Activated CD8-positive, alpha-beta memory T cell treated with anti-CD3 and anti-CD28 coated beads, Interleukin-2, amount 50 U/mL, for 1 hour (primary cell): Measurements from ENCODE around the gene BCL3.
A peak's percentile ranks its signal among the peaks of the same experiment; 100 is the strongest.
"Not testable (repeated sequence)": the region's sequence is repeated elsewhere in the genome, so short reads cannot be mapped to it uniquely, and the experiment has no call there.

Experiments
- DNase-seq: peaks from one replicate; pipeline ENCODE4 v3.0.0-alpha.2; 2020; ENCODE audit errors: extremely low read depth

Gene BCL3

GRCh38 chr19:44721369-44721768, 27.1 kb upstream of the BCL3 start:
- not testable (repeated sequence) for DNase-seq

GRCh38 chr19:44722131-44723121, 26.1 kb upstream of the BCL3 start:
- no peak for DNase-seq

GRCh38 chr19:44723299-44723951, 25.1 kb upstream of the BCL3 start:
- no peak for DNase-seq

DNA sequence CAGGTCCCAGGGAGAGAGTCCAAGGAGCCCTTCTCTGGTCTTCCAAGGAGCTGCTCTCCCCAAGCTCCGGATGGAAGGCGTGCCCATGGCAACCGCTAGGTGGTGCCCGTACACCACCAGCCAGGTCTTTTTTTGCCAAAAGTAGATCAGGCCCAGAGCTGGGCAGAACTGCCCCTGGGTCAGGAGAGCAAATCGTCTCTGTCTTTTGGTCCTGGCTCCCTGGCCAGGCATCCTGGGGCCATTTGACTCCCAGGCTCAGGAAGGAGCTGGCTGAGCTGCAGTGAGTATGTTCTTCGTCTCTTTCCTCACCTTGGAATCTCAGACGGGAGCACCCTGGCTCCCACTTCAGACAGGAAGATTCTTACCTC, 24.6 kb upstream of the BCL3 start:
- peak; percentile 38 for DNase-seq

DNA sequence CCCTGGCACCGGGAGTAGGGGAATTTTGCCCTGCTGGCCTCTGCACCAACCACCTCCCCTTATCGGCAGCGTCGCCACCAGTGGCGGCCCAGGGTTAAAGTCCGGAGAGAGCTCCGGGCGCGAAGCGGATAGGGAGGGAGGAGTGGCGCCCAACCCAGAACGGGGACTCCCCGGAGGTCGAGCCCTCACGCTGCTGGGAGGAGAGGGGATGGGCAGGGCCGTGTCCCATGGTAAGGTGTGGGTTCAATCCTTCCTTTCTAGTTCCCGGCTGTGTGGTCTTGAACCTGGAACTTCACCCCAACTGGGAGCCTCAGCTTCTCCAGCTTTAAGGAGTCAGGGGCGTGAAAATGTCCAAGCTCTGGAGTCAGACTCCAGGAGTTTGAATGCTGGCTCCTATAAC, 23.3 kb upstream of the BCL3 start:
- DNase-seq: no peak

GRCh38 chr19:44725684-44726083, 22.8 kb upstream of the BCL3 start:
- no peak for DNase-seq

GRCh38 chr19:44726465-44726864, 22.0 kb upstream of the BCL3 start:
- DNase-seq: no peak

GRCh38 chr19:44728178-44728577, 20.3 kb upstream of the BCL3 start:
- no peak for DNase-seq

DNA sequence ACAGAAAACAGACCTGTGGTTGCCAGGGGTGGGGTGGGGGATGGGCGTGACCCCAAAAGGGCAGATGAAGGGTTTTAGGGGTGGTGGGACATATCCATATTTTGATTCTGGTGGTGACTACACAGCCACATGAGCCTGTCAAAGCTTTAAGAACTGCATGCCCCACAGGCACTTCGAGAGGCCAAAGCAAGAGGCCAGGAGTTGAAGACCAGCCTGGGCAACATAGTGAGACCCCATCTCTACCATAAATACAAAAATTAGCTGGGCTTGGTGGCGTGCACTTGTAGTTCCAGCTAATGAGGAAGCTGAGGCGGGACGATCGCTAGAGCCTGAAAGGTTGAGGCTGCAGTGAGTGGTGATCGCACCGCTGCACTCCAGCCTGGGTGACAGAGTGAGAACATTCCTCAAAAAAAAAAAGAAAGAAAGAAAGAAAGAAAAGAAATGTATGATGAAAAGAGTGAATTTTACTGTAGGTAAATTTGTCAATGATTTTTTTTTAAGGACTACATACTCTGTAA, 18.9 kb upstream of the BCL3 start:
- DNase-seq: no peak

- no peak for DNase-seq
Observed at GRCh38 chr19:44731081-44731480, 17.4 kb upstream of the BCL3 start.

DNA sequence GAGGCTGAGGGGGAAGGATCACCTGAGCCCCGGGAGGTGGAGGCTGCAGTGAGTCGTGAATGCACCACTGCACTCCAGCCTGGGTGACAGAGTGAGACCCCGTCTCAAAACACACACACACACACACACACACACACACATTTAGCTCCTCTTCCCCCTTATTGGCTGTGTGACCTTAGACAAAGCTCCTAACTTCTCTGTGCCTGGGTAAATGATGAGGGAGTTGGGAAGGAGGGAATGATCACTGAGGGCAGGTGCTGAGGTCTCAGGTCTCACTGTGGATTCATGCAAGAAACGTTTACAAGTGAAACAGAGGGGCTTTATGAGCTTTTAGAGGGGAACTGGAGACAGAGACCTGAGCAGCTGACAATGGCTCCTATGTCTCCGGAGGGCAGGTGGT, 16.9 kb upstream of the BCL3 start:
- DNase-seq: no peak

GRCh38 chr19:44732235-44733014, 16.1 kb upstream of the BCL3 start:
- DNase-seq: no peak

GRCh38 chr19:44734357-44734756, 14.2 kb upstream of the BCL3 start:
- no peak for DNase-seq

DNA sequence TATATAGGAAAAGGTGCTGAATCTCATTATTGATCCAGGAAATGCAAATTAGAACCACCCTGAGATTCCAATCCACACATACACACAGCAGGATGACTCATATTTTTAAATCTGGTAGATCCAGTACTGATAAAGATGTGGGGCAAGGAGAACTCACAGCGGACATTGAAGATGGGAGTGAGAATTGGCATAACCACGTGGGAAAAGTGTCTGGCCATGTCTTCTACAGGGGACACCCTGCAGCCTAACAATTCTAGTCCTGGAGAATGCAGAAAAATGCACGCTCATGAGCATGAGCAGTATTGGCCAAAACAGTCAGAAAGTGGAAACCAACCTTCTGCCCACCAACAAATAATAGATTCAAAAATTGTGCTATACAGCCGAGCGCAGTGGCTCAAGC, 13.5 kb upstream of the BCL3 start:
- no peak for DNase-seq

DNA sequence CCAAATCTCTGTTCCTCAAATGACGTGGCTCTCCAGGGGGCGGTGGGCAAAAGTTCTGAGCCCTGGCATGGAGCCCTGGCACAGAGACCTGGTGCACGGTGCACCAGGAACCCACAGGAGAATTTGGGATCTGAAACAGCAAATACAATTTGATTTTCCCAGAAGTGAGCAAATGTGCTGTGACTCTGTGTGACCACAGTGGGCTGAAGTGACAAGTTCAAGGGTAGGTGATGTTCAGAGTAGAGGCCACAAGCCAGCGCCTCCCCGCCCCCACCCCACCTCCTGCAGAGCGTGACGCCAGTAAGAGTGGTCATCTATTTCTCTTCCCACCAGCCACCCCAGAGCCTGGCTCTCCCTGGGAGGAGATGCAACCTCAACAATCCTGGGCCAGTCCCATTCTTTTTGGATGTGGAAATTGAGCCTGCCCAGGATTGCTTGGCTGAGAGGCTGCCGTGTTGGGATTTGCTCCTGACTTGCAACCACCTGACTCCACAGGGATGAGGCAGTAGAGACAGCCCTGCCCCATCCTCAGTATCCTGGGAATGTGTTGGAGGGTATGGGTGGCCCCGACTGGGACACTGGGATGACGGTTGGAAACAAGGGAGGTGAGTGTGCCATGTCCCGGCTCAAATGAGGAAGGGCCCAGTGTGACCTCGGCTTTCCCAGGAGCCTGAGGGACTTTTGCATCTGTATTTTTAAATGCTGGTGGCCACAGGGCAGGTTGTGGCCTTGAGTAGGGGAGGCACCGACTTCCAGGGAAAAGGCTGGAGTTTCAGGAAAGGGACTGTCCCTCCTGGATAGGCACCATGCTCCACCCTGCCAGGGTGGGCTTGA, 11.1 kb upstream of the BCL3 start:
- no peak for DNase-seq

DNA sequence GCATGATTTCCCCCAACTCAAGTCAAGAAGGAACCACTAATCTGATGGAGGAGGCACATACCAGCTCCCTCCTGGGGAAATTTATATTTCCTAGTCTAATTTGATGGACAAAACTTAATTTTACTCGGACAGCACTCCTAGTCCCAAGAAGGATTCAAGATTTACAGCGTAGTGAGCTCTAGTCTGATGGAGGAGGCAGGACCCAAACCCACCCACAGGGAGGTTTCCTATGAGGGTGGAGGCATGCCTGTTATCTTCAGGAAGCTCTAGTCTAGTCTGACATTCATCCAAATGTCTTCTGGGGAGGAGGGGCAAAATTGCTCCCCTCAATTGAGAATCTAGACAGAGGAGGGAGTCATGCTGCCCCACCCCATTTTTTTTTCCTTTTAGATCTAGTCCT, 10.4 kb upstream of the BCL3 start:
- DNase-seq: no peak

DNA sequence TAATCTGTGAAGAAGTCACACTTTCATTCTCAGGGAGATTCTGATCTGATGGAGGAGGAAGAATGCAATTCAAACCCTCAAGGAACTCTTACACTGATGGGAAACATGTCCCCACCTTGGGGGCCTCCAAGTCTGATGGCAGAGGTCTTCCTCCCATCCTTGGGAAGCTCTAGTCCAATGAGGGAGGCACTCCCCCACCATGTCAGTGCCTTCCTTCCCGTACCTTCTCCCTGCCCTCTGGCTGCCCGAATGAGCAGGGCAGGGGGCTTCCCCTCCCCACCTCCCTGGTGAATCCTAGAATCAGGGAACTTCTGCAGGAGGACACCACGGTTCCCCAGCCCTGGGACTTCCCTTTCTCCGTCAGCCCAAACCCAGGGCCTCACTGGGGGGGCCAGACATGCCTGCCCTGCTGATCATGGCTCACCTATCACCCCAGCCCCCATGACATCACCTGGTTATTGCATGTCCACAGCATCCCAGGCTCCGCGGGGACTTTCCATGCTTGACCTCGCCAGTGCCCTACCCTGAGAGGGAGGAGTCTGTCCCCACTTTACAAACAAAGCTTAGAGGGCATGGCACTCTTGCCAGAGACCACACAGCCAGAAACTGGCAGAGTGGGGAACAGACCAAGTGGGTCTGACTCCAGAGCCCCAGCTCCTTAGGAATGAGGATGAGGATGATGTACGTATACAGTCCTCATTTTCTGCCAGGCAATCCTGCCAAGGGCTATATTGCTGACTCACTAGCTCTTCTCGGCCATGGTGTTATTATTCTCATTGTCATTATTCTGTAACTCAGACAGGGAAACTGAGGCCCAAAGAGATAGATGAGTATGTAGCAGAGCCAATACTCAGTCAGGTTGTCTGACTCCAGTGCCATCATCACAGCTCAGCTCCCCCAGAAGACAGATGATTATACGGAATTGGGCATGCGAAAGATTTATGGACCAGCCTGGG, 9.6 kb upstream of the BCL3 start:
- DNase-seq: no peak

DNA sequence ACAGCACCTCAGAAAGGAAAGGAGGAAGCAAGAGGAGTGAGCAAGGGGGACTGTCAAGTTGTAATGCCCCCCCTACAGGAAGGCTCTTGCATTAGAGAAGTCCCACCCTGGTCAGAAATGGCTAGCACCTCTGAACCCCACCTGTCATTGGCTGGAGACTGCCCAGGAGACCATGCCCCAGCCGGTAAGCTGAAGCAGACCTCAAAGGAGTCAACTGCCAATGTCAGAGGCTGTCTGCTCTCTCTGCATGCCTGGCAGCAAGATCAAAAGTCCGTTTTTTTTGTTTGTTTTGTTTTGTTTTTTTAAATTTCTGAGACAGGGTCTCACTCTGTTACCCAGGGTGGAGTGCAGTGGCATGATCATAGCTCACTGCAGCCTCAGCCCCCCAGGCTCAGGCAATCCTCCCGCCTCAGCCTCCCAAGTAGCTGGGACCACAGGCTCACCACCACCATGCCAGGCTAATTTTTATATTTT, 8.1 kb upstream of the BCL3 start:
- no peak for DNase-seq

DNA sequence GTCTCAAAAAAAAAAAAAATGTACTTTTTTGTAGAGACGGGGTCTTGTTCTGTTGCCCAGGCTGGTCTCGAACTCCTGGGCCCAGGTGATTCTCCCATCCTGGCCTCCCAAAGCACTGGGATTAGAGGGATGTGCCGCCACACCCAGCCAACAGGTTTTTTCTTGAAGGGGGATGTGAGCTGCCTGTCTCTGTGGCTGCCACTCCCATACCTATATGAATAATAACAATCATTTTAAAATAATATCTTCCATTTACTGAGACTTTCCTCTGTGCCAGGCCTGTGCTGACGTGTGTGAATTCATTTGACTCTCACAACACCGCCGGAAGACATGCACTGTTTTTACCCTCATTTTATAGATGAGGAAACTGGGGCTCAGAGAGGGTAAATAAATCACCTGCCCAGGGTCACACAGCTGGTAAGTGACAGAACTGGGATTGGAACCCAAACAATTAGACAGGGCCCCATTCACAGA, 7.2 kb upstream of the BCL3 start:
- no peak for DNase-seq

GRCh38 chr19:44741841-44742329, 6.6 kb upstream of the BCL3 start:
- DNase-seq: no peak
